ENCODE data around the gene BRIX1. TPM values are rescaled to one million over a fixed set of nuclear protein-coding genes. Genes with fewer than 3 reads are reported as not detected.

The BRIX1 gene
- total and polyA plus RNA-seq, 2 experiments from 2014 or later: 72.6 to 171 TPM

DNA sequence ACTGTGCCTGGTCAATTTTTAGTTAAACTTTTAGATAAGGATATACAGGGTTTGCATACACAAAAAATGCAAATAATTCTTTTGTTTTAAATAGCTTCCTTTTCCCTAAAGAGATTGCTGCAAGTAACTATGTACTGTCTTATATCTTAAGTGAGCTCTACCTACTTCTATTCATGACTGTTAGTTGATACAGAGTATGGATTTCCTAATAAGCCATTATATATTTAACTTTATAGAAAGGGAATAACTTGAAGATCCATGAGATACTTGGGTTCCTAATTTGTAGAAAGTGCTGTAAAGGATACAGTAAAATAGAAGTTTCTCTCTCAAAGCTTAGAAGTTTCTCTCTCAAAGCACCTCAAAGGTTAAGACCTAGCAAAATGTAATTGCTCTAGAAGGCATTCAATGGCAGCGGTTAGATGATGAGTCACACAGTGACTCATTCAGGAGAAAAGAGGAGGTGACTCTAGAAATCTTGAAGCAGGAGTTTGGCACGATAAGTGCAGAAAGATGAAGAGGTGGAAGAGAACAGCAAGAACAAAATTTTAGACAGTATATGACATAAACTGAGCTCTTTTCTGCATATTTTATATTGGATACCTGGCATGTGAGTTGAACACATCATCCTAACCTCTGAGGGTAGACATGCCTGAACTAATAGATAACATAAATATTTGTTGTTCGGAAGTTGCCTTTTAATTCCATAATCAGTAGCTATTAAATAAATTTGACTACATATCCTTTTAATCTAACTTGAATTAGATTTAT lies 8.4 kb downstream of the BRIX1 start (continued):
- TF ChIP-seq, protein P1, sequence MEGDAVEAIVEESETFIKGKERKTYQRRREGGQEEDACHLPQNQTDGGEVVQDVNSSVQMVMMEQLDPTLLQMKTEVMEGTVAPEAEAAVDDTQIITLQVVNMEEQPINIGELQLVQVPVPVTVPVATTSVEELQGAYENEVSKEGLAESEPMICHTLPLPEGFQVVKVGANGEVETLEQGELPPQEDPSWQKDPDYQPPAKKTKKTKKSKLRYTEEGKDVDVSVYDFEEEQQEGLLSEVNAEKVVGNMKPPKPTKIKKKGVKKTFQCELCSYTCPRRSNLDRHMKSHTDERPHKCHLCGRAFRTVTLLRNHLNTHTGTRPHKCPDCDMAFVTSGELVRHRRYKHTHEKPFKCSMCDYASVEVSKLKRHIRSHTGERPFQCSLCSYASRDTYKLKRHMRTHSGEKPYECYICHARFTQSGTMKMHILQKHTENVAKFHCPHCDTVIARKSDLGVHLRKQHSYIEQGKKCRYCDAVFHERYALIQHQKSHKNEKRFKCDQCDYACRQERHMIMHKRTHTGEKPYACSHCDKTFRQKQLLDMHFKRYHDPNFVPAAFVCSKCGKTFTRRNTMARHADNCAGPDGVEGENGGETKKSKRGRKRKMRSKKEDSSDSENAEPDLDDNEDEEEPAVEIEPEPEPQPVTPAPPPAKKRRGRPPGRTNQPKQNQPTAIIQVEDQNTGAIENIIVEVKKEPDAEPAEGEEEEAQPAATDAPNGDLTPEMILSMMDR (conservative IDR thresholded peaks at IDR 0.05; ENCODE audit: low read depth in 2 of 2): no peak
- TF ChIP-seq ZNF331 (CRISPR knock-in tag; IDR thresholded peaks at IDR 0.05; ENCODE audit: low read depth) (no peak), ETS1 (IDR thresholded peaks at IDR 0.05) (no peak), POLR2AphosphoS5 (IDR thresholded peaks at IDR 0.05; ENCODE audit: low read depth) (no peak), CREB1 (CRISPR knock-in tag; IDR thresholded peaks at IDR 0.05; ENCODE audit: low read depth) (no peak), EZH2 (IDR thresholded peaks at IDR 0.05; ENCODE audit: low read depth, unreplicated experiment) (no peak), EZH2phosphoT487 (IDR thresholded peaks at IDR 0.05; ENCODE audit: unreplicated experiment) (no peak), ZNF114 (CRISPR knock-in tag; IDR thresholded peaks at IDR 0.05) (no peak), STAT1 (IDR thresholded peaks at IDR 0.05; ENCODE audit: unreplicated experiment) (no peak)
- TF ChIP-seq, protein P2, sequence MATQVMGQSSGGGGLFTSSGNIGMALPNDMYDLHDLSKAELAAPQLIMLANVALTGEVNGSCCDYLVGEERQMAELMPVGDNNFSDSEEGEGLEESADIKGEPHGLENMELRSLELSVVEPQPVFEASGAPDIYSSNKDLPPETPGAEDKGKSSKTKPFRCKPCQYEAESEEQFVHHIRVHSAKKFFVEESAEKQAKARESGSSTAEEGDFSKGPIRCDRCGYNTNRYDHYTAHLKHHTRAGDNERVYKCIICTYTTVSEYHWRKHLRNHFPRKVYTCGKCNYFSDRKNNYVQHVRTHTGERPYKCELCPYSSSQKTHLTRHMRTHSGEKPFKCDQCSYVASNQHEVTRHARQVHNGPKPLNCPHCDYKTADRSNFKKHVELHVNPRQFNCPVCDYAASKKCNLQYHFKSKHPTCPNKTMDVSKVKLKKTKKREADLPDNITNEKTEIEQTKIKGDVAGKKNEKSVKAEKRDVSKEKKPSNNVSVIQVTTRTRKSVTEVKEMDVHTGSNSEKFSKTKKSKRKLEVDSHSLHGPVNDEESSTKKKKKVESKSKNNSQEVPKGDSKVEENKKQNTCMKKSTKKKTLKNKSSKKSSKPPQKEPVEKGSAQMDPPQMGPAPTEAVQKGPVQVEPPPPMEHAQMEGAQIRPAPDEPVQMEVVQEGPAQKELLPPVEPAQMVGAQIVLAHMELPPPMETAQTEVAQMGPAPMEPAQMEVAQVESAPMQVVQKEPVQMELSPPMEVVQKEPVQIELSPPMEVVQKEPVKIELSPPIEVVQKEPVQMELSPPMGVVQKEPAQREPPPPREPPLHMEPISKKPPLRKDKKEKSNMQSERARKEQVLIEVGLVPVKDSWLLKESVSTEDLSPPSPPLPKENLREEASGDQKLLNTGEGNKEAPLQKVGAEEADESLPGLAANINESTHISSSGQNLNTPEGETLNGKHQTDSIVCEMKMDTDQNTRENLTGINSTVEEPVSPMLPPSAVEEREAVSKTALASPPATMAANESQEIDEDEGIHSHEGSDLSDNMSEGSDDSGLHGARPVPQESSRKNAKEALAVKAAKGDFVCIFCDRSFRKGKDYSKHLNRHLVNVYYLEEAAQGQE (IDR thresholded peaks at IDR 0.05; ENCODE audit: unreplicated experiment): no peak

GRCh38 chr5:34924462-34924765 lies 8.9 kb downstream of the BRIX1 start:
- Histone ChIP-seq H3K27me3 (ENCODE audit: insufficient read depth) (no peaks in the 10 kb centered on the region), H3F3A (replicated peaks; ENCODE audit: low read depth) (peaks cover 17% of the 10 kb centered on the region; the same call in 1 of the 2 replicates), H2AFZ (no peak overlapping the region), H4K20me1 (replicated peaks; ENCODE audit: insufficient read depth) (peaks cover 12% of the 10 kb centered on the region; the same call in 1 of the 2 replicates), H3K4me2 (no peak overlapping the region), H3K79me2 (replicated peaks; ENCODE audit: insufficient read depth) (peaks cover 18% of the 10 kb centered on the region), H3K36me3 (ENCODE audit: insufficient read depth) (peaks cover 68% of the 10 kb centered on the region), H3K4me3 (no peak overlapping the region), H3K4me1 (ENCODE audit: insufficient read depth) (no peaks in the 10 kb centered on the region), H3K27ac (ENCODE audit: low read depth) (no peak overlapping the region), H3K9me2 (ENCODE audit: insufficient read depth) (no peaks in the 10 kb centered on the region)
- H3K36me3 Mint-ChIP-seq (ENCODE audit: low read depth): peaks cover 70% of the 10 kb centered on the region
- no peak for DNase-seq (ENCODE audit: low spot score)
- ATAC-seq: no peak
- peaks cover 5% of the 10 kb centered on the region for H3K27me3 Mint-ChIP-seq (ENCODE audit: insufficient read depth, low read depth, poor library complexity)
- H3K9me3 Mint-ChIP-seq: no peaks in the 10 kb centered on the region
- H3K4me1 Mint-ChIP-seq: peaks cover 8% of the 10 kb centered on the region; the same call in 2 of the 3 replicates
- H3K27ac Mint-ChIP-seq: no peak overlapping the region
- H3K4me3 Mint-ChIP-seq: no peak overlapping the region
- TF ChIP-seq, protein P3, sequence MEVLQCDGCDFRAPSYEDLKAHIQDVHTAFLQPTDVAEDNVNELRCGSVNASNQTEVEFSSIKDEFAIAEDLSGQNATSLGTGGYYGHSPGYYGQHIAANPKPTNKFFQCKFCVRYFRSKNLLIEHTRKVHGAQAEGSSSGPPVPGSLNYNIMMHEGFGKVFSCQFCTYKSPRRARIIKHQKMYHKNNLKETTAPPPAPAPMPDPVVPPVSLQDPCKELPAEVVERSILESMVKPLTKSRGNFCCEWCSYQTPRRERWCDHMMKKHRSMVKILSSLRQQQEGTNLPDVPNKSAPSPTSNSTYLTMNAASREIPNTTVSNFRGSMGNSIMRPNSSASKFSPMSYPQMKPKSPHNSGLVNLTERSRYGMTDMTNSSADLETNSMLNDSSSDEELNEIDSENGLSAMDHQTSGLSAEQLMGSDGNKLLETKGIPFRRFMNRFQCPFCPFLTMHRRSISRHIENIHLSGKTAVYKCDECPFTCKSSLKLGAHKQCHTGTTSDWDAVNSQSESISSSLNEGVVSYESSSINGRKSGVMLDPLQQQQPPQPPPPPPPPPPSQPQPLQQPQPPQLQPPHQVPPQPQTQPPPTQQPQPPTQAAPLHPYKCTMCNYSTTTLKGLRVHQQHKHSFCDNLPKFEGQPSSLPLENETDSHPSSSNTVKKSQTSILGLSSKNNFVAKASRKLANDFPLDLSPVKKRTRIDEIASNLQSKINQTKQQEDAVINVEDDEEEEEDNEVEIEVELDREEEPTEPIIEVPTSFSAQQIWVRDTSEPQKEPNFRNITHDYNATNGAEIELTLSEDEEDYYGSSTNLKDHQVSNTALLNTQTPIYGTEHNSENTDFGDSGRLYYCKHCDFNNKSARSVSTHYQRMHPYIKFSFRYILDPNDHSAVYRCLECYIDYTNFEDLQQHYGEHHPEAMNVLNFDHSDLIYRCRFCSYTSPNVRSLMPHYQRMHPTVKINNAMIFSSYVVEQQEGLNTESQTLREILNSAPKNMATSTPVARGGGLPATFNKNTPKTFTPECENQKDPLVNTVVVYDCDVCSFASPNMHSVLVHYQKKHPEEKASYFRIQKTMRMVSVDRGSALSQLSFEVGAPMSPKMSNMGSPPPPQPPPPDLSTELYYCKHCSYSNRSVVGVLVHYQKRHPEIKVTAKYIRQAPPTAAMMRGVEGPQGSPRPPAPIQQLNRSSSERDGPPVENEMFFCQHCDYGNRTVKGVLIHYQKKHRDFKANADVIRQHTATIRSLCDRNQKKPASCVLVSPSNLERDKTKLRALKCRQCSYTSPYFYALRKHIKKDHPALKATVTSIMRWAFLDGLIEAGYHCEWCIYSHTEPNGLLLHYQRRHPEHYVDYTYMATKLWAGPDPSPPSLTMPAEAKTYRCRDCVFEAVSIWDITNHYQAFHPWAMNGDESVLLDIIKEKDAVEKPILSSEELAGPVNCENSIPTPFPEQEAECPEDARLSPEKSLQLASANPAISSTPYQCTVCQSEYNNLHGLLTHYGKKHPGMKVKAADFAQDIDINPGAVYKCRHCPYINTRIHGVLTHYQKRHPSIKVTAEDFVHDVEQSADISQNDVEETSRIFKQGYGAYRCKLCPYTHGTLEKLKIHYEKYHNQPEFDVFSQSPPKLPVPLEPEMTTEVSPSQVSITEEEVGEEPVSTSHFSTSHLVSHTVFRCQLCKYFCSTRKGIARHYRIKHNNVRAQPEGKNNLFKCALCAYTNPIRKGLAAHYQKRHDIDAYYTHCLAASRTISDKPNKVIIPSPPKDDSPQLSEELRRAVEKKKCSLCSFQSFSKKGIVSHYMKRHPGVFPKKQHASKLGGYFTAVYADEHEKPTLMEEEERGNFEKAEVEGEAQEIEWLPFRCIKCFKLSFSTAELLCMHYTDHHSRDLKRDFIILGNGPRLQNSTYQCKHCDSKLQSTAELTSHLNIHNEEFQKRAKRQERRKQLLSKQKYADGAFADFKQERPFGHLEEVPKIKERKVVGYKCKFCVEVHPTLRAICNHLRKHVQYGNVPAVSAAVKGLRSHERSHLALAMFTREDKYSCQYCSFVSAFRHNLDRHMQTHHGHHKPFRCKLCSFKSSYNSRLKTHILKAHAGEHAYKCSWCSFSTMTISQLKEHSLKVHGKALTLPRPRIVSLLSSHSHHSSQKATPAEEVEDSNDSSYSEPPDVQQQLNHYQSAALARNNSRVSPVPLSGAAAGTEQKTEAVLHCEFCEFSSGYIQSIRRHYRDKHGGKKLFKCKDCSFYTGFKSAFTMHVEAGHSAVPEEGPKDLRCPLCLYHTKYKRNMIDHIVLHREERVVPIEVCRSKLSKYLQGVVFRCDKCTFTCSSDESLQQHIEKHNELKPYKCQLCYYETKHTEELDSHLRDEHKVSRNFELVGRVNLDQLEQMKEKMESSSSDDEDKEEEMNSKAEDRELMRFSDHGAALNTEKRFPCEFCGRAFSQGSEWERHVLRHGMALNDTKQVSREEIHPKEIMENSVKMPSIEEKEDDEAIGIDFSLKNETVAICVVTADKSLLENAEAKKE (CRISPR knock-in tag; IDR thresholded peaks at IDR 0.05): no peak
- TF ChIP-seq ZNF331 (CRISPR knock-in tag; IDR thresholded peaks at IDR 0.05; ENCODE audit: low read depth) (no peak), STAT1 (IDR thresholded peaks at IDR 0.05; ENCODE audit: unreplicated experiment) (no peak), CREB1 (CRISPR knock-in tag; IDR thresholded peaks at IDR 0.05; ENCODE audit: low read depth) (no peak), EZH2 (IDR thresholded peaks at IDR 0.05; ENCODE audit: low read depth, unreplicated experiment) (no peak), ZNF114 (CRISPR knock-in tag; IDR thresholded peaks at IDR 0.05) (no peak)
